ENCODE measurements around the gene ASTN1.

The ASTN1 gene

GRCh38 chr1:177198243-177198642 is 33.7 kb upstream of the ASTN1 start:
- TF ChIP-seq CTCF (IDR thresholded peaks at IDR 0.05; ENCODE audit: low read depth, low read length), result no peak
- DNase-seq (ENCODE audit: extremely low read depth, low read depth), result no peak

DNA sequence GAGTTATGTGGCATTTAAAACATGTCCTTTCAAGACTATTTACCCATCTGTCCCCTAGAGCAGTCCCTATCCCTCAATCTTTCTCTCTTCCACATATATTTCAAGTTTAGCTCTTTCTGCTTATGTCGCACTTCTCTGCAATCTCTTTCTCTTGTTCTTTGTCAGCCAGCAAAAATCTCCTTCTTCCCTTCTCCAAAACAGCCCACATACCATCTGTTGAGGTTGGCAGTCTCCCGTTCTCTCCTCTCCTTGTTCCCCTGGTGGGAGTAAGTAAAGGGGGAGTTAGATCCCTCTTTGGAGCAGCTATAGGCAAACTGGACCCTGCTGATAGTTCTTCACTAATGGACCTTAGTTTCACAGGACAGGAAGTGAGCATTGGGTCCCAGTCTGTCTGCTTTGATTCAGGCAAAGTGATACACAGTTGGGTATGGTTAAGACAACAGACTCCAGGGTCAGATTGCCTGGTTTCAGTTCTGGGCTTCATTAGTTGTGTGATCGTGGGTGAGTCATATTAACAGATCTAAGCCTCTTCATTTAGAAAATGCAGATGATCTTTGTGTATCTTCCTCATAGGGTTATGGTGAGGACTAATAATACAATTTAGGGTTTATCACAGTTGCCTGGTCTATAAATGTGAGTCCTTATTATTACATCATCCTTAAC is 25.9 kb upstream of the ASTN1 start:
- DNase-seq (ENCODE audit: extremely low read depth, low read depth), result no peak

GRCh38 chr1:177186639-177187038 is 22.1 kb upstream of the ASTN1 start:
- TF ChIP-seq CTCF (IDR thresholded peaks at IDR 0.05; ENCODE audit: low read depth, low read length), result no peak
- no peak for DNase-seq (ENCODE audit: extremely low read depth, low read depth)

More for the DNA sequence above, 25.9 kb upstream of the ASTN1 start:
- no peak for TF ChIP-seq CTCF (IDR thresholded peaks at IDR 0.05; ENCODE audit: low read depth, low read length)

GRCh38 chr1:177185209-177185608 is 20.7 kb upstream of the ASTN1 start:
- DNase-seq (ENCODE audit: extremely low read depth, low read depth), result no peak
- TF ChIP-seq CTCF (IDR thresholded peaks at IDR 0.05; ENCODE audit: low read depth, low read length), result peak; percentile 42

DNA sequence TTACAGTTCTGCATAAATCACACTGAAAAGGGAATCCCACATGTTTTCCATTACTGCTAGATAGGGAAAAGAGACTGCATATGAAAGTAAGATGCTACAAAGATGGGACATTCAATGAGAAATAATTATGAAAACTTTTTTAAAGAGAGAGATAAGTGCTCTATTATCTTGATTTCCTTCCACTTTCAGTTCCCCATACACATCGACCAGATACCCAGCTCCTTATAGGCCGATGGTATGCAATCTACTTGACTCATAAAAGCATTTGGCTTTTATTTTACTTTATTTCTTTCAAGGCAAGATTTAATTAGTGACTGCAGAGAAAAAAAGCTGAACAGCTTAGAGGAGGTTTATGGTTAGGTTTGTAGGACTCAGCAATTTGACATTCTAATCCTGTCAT is 19.3 kb upstream of the ASTN1 start:
- TF ChIP-seq CTCF (IDR thresholded peaks at IDR 0.05; ENCODE audit: low read depth, low read length), result no peak
- DNase-seq (ENCODE audit: extremely low read depth, low read depth), result no peak

DNA sequence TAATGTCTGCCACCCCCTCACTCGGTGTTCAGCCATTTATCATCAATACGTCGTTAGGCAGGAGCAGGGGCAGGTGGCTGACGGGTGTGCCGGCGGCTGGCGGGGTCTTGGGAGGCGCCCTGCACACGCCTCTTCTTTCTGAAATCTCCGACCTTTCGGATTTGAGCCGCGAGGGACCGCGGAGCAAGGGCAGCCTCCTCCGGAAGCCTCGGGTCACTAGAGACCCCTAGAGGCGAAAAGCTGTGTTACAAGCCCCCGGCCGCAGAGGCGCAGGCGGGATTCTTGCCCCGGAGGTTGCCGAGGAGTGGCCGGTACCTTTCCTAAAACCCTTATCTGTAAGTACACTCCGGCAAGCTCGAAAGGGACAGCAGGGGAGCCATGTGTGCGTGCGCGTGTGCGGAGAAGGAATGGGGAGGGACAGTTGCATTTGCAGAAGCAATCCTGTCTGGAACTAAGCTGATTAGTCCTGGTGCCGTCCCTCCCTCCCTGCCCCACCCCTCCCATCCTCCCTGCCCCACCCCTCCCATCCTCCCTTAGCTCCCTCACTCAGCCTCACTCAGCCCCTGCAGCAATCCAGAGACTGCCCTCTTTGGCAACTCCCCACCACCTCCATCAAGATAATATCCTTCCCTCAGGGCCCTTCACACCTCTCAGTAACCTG is 17.2 kb upstream of the ASTN1 start:
- peak; percentile 87 for TF ChIP-seq CTCF (IDR thresholded peaks at IDR 0.05; ENCODE audit: low read depth, low read length)
- peak; percentile 3 for DNase-seq (ENCODE audit: extremely low read depth, low read depth)

DNA sequence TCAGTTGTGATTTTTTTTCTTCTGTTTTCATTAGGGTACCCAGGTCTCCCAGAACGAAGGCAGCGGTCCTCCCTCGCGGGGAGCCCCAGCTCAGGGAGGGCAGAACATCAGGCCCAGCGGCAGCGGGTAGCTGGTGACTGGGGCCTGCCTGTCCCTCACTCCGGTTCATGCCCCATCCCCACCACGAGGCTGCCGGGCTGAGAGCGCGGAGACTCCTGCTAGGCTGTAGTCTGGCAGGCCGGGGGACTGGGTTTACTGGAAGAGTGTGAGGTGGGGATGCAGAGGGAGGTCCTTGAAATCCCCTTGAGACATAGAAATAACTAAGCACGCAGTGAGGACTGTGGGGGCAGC is 16.7 kb upstream of the ASTN1 start:
- no peak for DNase-seq (ENCODE audit: extremely low read depth, low read depth)
- no peak for TF ChIP-seq CTCF (IDR thresholded peaks at IDR 0.05; ENCODE audit: low read depth, low read length)

Data from AG09319 (cell line).